ENCODE measurements around the gene LDLRAD4.

The LDLRAD4 gene

GRCh38 chr18:13206301-13206700, 12.3 kb upstream of the LDLRAD4 start:
- no peak for DNase-seq

DNA sequence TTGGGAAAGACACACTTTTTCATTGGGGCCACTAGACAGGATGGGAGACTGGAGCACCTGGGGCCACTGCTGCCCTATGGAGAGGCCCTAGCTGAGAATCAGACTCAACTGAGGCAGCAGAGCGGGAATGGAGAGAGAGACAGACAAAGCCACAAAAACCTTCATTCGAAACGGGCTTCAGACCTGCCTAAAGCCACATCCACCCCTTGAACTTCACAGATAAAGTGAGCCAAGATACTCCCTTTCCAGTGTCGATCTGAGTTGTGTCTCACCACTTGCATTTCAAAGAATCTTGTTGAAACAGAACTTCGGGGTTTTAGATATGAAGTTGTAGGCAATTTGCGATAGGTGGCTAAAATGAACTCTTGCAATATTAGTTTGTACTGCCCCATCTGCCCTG, 11.3 kb upstream of the LDLRAD4 start:
- DNase-seq, result no peak

- DNase-seq, result no peak
These were observed 7.0 kb upstream of the LDLRAD4 start for GRCh38 chr18:13211534-13211933.

DNA sequence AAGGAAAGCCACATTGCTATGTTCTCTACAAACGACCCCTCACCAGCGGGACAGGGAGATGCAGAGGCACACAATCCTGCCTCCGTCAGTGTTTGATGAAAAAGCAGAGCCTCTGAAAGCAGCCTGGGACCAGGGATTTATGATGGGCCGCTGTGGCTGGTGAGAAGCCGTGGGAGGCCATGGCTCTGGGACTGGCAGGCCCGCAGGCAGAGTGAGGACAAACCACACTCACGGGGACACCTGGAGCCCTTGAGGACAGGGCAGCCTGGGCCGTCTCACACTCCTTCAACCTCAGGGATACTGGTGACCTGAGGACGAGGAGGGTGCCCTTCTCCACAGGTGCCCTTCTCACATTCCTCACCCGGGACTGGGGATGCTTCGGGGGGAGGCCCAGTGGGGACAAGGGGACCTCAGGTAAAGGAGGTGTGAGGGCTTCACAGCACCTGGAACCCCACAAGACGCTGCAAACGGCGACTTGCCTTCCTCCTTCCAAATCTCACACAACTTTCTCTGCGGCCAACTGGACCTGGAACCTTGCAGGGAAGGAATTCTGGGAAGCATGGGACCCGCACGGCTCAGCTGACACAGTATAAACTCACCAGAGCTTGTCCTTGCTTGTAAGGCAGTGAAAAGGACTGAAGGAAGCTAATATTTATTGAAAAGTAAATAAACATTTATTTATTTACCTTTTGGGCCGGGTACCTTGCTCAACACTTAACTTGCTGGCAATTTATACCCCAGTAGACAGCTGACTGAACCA, 5.3 kb upstream of the LDLRAD4 start:
- no peak for DNase-seq

DNA sequence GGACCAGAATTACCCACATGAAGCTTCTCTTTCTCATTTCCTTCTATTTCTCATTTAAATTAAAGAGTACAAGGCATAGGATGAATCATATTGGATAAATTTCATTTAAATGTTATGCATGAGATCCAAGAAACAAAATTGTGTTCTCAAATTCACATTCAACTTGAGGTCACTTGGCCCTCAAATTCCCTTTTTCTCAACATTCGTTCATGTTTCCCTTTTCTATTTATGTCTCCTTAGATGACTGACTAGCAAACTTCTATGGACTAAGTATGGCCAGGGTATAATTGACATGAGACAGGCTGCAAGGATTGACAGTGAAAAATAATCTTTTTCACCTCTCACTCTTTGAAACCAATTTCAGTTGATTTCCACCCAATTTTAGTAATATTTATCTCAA, 4.0 kb upstream of the LDLRAD4 start:
- DNase-seq, result no peak

- DNase-seq, result no peak
These were observed 2.4 kb upstream of the LDLRAD4 start for GRCh38 chr18:13216092-13216582.

DNA sequence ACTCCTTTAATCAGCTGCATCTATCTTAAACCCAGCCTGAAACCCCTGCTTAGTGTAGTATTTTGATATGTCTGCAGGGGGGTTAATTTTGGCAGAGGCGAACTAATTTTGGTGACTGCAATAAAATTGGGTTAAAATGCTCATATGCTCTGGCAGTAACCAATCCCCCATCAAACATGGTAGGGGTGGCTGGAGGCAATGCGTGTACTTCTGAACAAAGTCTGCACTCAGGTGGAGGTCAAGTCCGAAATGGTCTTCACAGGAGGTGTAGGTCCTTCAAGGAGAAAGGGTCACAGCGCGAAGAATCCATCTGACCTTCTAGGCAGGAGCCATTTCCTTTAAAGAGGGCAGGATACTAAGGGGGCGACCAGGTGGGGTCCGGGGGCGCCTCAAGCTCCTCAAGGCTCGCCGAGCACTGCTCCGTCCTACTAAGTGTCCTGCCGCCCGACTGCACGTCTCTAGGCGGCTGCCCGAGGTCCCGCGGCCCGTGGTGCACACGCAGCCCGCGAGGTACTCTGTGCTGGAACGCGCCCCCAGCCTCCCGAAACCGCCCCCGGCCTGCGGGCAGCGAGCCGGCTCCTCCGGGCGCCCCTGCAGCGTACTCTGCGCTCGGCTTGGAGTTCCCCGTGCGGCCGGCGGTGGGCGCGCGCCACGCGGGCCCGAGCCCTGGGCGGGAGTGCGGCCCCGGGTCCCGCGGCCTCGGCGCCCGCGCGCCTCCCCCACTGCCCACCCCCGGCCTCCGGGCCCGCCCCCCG, 1.7 kb upstream of the LDLRAD4 start:
- DNase-seq, result no peak

GRCh38 chr18:13217466-13217961, 1.0 kb upstream of the LDLRAD4 start:
- DNase-seq, result no peak

DNA sequence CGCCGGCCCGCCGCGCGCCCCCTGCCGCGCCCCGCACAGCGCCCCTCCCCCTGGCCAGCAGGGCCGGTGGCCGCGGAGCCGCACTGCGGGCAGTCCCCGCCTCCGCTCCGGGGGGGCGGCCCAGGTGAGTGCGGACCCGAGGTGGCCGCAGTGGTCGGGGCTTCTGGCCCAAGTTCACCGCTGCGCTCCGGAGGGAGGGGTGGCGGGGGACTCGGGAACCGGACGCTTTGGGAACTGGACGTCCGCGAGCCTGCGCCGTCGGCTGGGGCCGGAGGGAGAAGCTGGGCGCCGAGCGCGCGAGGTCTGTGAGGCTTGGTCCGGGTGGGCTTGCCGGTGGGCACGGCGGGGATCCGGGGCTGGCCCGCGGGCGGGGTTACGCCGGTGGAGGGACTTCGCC, 591 bp upstream of the LDLRAD4 start:
- no peak for DNase-seq

DNA sequence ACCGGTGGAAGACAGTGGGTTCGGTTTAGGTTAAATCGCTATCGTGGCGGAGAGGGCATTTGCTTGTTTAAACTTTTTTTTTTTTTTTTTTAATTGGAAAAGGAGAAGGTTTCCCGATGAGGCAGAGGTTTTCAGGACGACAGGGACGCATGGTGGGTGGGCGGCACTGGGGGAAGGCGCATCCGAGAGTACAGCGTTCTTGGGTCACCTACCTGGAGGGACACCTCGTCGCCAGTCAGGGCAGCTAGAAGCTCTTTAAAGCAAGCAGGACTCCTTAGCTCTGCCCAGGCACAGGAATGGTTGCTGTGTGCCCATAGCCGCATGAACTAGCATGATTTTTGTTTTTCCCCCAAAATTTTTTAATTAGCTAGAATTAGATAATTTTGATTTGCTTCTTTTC, 437 bp downstream of the LDLRAD4 start:
- no peak for DNase-seq

- DNase-seq, result no peak
These were observed 1.1 kb downstream of the LDLRAD4 start for GRCh38 chr18:13219593-13220159.

GRCh38 chr18:13220361-13220991, 1.9 kb downstream of the LDLRAD4 start:
- no peak for DNase-seq

DNA sequence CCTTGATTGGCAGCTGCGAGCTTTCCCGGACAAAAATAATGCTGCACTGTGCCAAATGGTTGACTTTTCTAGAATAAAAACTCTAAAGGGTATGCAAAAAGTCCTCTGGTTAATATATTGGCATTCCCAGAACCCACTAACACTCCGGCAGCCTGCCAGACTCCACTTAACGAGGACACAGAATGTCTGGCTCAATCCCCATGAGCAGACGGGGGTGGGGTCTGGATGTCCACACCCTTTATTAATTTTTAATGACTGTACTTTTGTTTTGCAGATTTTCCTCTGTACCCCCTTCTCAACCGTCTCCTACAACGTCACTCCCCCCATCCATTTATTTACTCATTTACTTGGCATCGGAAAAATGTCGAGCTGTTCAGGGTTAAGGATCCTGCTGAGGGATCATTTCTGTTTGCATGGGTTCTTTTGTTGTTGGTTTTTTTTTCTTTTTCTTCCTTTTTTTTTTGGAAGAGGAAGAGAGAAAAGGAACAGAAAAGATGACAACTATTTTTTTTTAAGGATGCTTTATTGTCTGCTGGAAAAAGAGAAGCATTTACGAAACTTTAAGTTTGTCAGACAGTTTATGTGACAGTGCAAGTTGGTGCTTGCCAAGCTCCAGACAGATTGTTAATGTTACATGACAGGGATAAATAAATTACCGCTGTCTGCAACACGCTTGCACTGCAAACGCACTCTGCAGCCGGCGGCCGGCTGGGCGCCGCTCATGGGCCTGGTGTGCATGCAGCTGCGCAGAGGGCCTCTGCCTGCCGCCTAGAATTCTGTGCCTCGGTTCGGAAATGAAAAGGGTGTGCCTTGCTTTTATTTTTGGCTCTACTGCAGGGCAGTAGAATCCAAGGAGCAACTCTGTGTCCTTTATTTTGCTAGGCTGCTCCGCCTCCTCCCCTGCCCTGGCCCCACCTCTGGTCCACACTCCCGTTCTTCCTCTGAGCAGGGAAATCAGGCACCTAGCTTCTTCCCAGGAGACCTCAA, 3.6 kb downstream of the LDLRAD4 start:
- no peak for DNase-seq

DNA sequence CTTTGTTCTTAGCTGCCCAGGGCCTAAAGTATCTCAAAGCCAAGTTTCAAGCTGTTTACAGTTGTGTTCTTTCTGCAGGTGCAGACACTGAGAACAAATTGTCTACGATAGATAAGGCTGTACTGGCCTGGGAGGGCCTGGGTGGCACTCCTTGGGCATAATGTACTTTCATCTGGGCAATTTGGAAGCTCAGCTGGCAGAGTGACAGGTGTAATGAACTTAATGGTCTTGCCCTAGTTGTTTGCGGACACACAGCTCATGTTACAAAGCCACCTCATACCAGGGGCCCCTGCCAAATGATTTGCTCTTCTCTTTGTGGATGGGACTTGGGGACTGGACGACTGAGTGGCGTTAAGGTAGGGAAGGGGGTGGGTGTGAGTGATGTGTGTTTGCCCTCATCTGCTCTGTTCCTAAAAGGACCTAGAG, 4.3 kb downstream of the LDLRAD4 start:
- peak; percentile 45 for DNase-seq

DNA sequence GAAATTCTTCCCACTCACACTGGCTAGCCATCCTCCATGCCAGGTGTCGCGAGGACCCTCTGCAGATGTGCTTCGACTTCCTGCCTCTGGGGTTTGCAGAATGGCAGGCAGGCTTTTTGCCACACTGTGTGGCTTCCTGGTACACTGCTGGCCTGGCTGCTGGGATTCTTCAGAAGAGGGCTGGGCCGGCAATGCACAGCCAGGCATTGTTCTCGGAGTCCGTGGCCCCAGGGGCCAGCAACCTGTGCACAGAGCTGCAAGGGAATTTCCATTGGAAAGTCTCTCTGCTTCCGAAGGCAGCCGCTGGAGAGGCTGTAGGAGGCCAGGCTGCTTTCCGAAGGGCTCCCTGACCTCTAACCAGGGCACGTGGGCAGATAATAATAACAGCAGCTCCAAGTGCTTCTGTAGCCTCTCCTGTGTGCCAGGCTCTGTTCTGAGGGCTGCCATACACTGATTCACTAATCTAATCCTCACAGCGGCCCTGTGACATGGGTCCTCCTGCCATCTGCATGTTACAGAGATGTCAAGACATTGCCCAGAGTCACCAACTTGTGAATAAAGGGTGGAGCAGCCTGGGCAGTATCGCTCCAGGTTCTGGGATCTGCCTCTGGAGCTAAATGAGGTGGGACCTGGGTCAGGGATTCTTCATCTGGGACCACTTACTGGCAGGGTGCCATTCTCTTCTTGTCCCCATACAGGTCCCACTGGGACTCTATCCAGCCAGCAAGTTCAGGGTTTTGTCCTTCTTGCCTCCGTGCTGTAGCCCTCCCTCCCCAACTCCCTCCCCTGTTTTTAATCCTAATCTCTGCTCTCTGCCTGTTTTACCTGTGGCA, 5.0 kb downstream of the LDLRAD4 start:
- DNase-seq, result no peak

- no peak for DNase-seq
These were observed 6.7 kb downstream of the LDLRAD4 start for GRCh38 chr18:13225261-13225660.

DNA sequence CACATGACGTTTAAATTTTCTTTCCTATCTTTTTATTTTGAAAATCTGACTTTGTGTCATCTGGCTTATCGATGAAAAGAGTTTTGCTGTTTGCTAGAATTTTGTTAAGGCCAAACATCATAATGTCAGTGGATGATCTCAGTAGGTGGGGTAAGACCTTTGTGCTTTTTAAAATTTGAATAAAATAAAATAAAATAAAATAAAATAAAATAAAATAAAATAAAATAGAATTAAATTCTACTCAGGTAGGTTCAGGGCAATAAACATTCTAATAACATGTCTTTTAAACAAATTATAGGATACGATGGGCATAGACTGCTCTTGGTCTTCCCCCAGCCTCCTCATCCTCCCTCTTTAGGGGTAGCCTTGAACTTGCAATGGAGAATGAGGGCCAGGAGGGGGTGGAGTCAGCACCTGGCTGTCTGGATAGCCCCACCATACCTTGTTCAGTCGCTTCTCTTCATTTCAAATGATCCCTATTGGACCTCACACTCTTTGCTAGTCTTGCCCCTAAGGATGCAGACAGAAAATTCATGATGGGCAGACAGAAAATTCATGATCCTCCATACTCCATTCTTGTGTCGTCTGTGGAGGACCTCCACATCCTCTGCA, 8.1 kb downstream of the LDLRAD4 start:
- no peak for DNase-seq

- DNase-seq, result no peak
These were observed 9.3 kb downstream of the LDLRAD4 start for GRCh38 chr18:13227910-13228309.

- no peak for DNase-seq
These were observed 10.6 kb downstream of the LDLRAD4 start for GRCh38 chr18:13229001-13229671.

- DNase-seq, result no peak
These were observed 12.6 kb downstream of the LDLRAD4 start for GRCh38 chr18:13231151-13231550.
